Gastroesophageal sphincter (tissue), 4 donors: ENCODE data around the gene TIAL1. TPM values are rescaled to one million over a fixed set of nuclear protein-coding genes. Genes with fewer than 3 reads are reported as not detected.

ENCODE experiments used
- ATAC-seq: fragments of 150-250 bp; one replicate; pipeline ENCODE4 v1.9.1; 2016; ENCODE audit warnings: mild to moderate bottlenecking, moderate library complexity
- H3K27ac ChIP-seq, 4 donors: fragments of 200-600 bp; sonication (generic) in 3 of 4; 1 replicate in 3 of 4; 2 replicates in 1 of 4; pipeline ENCODE4 v1.5.1; 2016 to 2019
- H3K27me3 ChIP-seq: fragments of 200-600 bp; sonication (generic); one replicate; pipeline ENCODE4 v1.5.1; 2019
- H3K36me3 ChIP-seq, 2 donors: fragments of 200-600 bp; sonication (generic); one replicate each; pipeline ENCODE4 v1.5.1; 2019; ENCODE audit warnings: control low read depth in 1 of 2
- H3K4me1 ChIP-seq, 3 donors: fragments of 200-600 bp; sonication (generic); 1 replicate in 2 of 3; 2 replicates in 1 of 3; pipeline ENCODE4 v1.5.1; 2016 to 2019; ENCODE audit warnings: control low read depth in 2 of 3
- H3K4me3 ChIP-seq, 2 donors: fragments of 200-600 bp; sonication (generic); one replicate each; pipeline ENCODE4 v1.5.1; 2019; ENCODE audit warnings: mild to moderate bottlenecking in 1 of 2, moderate library complexity in 1 of 2
- H3K9me3 ChIP-seq, 3 donors: fragments of 200-600 bp; sonication (generic); one replicate each; pipeline ENCODE4 v1.5.1; 2017 to 2019; ENCODE audit warnings: control low read depth in 2 of 3
- CTCF ChIP-seq, 4 experiments: fragments of 200-600 bp in 2 of 4; fragments of 450-650 bp in 2 of 4; sonication (generic) in 1 of 4; IDR thresholded peaks; one replicate each; pipeline ENCODE4 v1.5.1; 2017 to 2019; ENCODE audit warnings: antibody characterized with exemption in 4 of 4, mild to moderate bottlenecking in 2 of 4, moderate library complexity in 2 of 4
- EP300 ChIP-seq: sonication (generic); formaldehyde crosslinking; IDR thresholded peaks from one replicate; pipeline ENCODE4 v1.6.1; 2017; ENCODE audit warnings: antibody characterized with exemption, mild to moderate bottlenecking
- POLR2A ChIP-seq, 2 donors: fragments of 450-650 bp; IDR thresholded peaks; one replicate each; pipeline ENCODE4 v1.6.1; 2017; ENCODE audit warnings: antibody characterized with exemption in 2 of 2, mild to moderate bottlenecking in 2 of 2, moderate library complexity in 1 of 2
- POLR2AphosphoS5 ChIP-seq: sonication (generic); formaldehyde crosslinking; IDR thresholded peaks from one replicate; pipeline ENCODE4 v1.6.1; 2017; ENCODE audit warnings: antibody characterized with exemption
- WGBS, 2 donors: methylation state at CpG; one replicate each; pipeline ENCODE4 v1.1.5; 2018; ENCODE audit warnings: low coverage in 1 of 2; 5-methylcytosine and 5-hydroxymethylcytosine counted together
- total RNA-seq, 4 donors: library from RNA; depleted of rRNA; stranded (reverse); fragments of >200 nt; gene quantifications; one replicate each; pipeline ENCODE4 v1.1.0, GENCODE V29; 2016

Gene TIAL1
- total RNA-seq, 4 donors from 2014 or later: 53.6 to 117 (median 57.9) TPM

- TF ChIP-seq POLR2AphosphoS5 (no peak), EP300 (no peak), POLR2A (IDR thresholded peaks at IDR 0.05) (no peak), CTCF (IDR thresholded peaks at IDR 0.05) (no peak)
- Histone ChIP-seq H3K9me3 (no peaks in the 10 kb centered on the region), H3K4me1 (peaks cover 0 to 5% (median 0%) of the 10 kb centered on the region in 3 donors), H3K36me3 (no peaks in the 10 kb centered on the region), H3K4me3 (no peak overlapping the region), H3K27me3 (peaks cover 8% of the 10 kb centered on the region), H3K27ac (no peak overlapping the region)
- WGBS, 2 donors: 54 to 75% methylated on average over 2 of the region's 2 CpGs
- ATAC-seq: no peak
Measured at GRCh38 chr10:119549247-119549999, 47.3 kb downstream of the TIAL1 start.

GRCh38 chr10:119546009-119546408 lies 50.8 kb downstream of the TIAL1 start:
- H3K4me3 ChIP-seq: no peak overlapping the region
- peaks cover 8% of the 10 kb centered on the region for H3K27me3 ChIP-seq
- H3K36me3 ChIP-seq: no peaks in the 10 kb centered on the region
- H3K4me1 ChIP-seq: peaks cover 0 to 39% (median 7%) of the 10 kb centered on the region in 3 donors
- H3K9me3 ChIP-seq: no peaks in the 10 kb centered on the region
- no peak for ATAC-seq
- TF ChIP-seq POLR2AphosphoS5 (no peak), CTCF (IDR thresholded peaks at IDR 0.05) (no peak), EP300 (no peak), POLR2A (IDR thresholded peaks at IDR 0.05) (no peak)
- no peak overlapping the region for H3K27ac ChIP-seq
- 37 to 43% methylated on average over 3 of the region's 3 CpGs for WGBS, 2 donors

GRCh38 chr10:119545310-119545709 lies 51.5 kb downstream of the TIAL1 start:
- no peak for ATAC-seq
- Histone ChIP-seq H3K27me3 (peaks cover 8% of the 10 kb centered on the region), H3K4me3 (no peak overlapping the region), H3K4me1 (peaks cover 0 to 46% (median 7%) of the 10 kb centered on the region in 3 donors), H3K27ac (no peak overlapping the region), H3K9me3 (no peaks in the 10 kb centered on the region), H3K36me3 (no peaks in the 10 kb centered on the region)
- 58 to 61% methylated on average over 4 of the region's 4 CpGs for WGBS, 2 donors
- TF ChIP-seq POLR2AphosphoS5: no peak

- H3K27ac ChIP-seq: peak overlapping the region in 2 of 4 donors; percentile 83 to 86
- TF ChIP-seq EP300 (no peak), POLR2AphosphoS5 (peak; percentile 31)
- no peaks in the 10 kb centered on the region for H3K36me3 ChIP-seq
- H3K4me1 ChIP-seq: peaks cover 0 to 58% (median 13%) of the 10 kb centered on the region in 3 donors
- ATAC-seq: no peak
- no peaks in the 10 kb centered on the region for H3K9me3 ChIP-seq
- peaks cover 8% of the 10 kb centered on the region for H3K27me3 ChIP-seq
- 16 to 31% methylated on average over 4 to 8 of the region's 19 CpGs for WGBS, 2 donors
- peak overlapping the region in 1 of 2 donors; percentile 82 for H3K4me3 ChIP-seq
Measured at GRCh38 chr10:119543814-119544642, 52.7 kb downstream of the TIAL1 start.

- H3K4me3 ChIP-seq: peak overlapping the region; percentile 77 to 82
- 0 to 2% methylated on average over 1 to 10 of the region's 78 CpGs for WGBS, 2 donors
- peak in 3 of 4 experiments; percentile 52 to 73 (median 59) for TF ChIP-seq CTCF (IDR thresholded peaks at IDR 0.05)
- TF ChIP-seq POLR2AphosphoS5: no peak
- TF ChIP-seq EP300: no peak
- TF ChIP-seq POLR2A (IDR thresholded peaks at IDR 0.05): peak in 1 of 2 donors; percentile 0
- no peaks in the 10 kb centered on the region for H3K9me3 ChIP-seq
- H3K36me3 ChIP-seq: no peaks in the 10 kb centered on the region
- H3K27me3 ChIP-seq: peaks cover 6% of the 10 kb centered on the region
- peak overlapping the region; percentile 4 to 86 (median 82) for H3K27ac ChIP-seq
- ATAC-seq: peak; percentile 48
- peaks cover 0 to 66% (median 21%) of the 10 kb centered on the region in 3 donors for H3K4me1 ChIP-seq
Measured at GRCh38 chr10:119542988-119543813, 53.6 kb downstream of the TIAL1 start.
